CD14-positive monocyte (primary cell): ENCODE results near the gene ERLEC1. TPM values are rescaled to one million over a fixed set of nuclear protein-coding genes. Genes with fewer than 3 reads are reported as not detected.

Experiments used
- DNase-seq, 3 donors: peaks; one replicate each; pipeline ENCODE4 v3.0.0-alpha.2; 2011 to 2022
- H2AFZ ChIP-seq: 2 replicates; pipeline ENCODE4 v1.6.0; 2012; ENCODE audit warnings: mild to moderate bottlenecking, low read depth, low read length, inconsistent platforms; ENCODE audit not compliant: insufficient read depth, poor library complexity, severe bottlenecking
- H3K27ac ChIP-seq, 2 donors: 1 replicate in 1 of 2; 2 replicates in 1 of 2; pipeline ENCODE4 v1.5.1; 2012 to 2013; ENCODE audit warnings: low read length in 2 of 2, control low read depth in 1 of 2, inconsistent platforms in 1 of 2, low read depth in 1 of 2, mild to moderate bottlenecking in 1 of 2
- H3K27me3 ChIP-seq, 2 donors: one replicate each; pipeline versions ENCODE4 v1.6.0 to v1.6.1; 2011 to 2013; ENCODE audit warnings: low read length in 2 of 2; ENCODE audit not compliant: control insufficient read depth in 2 of 2, insufficient read depth in 2 of 2
- H3K36me3 ChIP-seq, 2 donors: replicated peaks in 1 of 2; 1 replicate in 1 of 2; 2 replicates in 1 of 2; pipeline versions ENCODE4 v1.5.1 to v1.6.1; 2012 to 2013; ENCODE audit warnings: low read length in 2 of 2, control low read depth in 1 of 2, inconsistent platforms in 1 of 2, mild to moderate bottlenecking in 1 of 2; ENCODE audit not compliant: insufficient read depth in 2 of 2, control insufficient read depth in 1 of 2
- H3K4me1 ChIP-seq, 2 donors: 1 replicate in 1 of 2; 2 replicates in 1 of 2; pipeline versions ENCODE4 v1.5.1 to v1.6.1; 2012 to 2013; ENCODE audit warnings: low read length in 2 of 2, control low read depth in 1 of 2, inconsistent platforms in 1 of 2, mild to moderate bottlenecking in 1 of 2, moderate library complexity in 1 of 2; ENCODE audit not compliant: insufficient read depth in 2 of 2, control insufficient read depth in 1 of 2
- H3K4me2 ChIP-seq: replicated peaks from 2 replicates; pipeline ENCODE3; 2012; ENCODE audit warnings: low read length, moderate library complexity, mild to moderate bottlenecking; ENCODE audit not compliant: poor library complexity, severe bottlenecking; ENCODE audit errors: extremely low read depth
- H3K4me3 ChIP-seq, 3 experiments: fragments of 200-600 bp in 1 of 3; sonication (generic) in 1 of 3; replicated peaks in 1 of 3; 1 replicate in 2 of 3; 2 replicates in 1 of 3; pipeline ENCODE4 v1.5.1; 2011 to 2013; ENCODE audit warnings: low read length in 3 of 3, mild to moderate bottlenecking in 3 of 3, control low read depth in 2 of 3, low read depth in 2 of 3, inconsistent platforms in 1 of 3, moderate library complexity in 1 of 3
- H3K79me2 ChIP-seq: 2 replicates; pipeline ENCODE4 v1.6.0; 2012; ENCODE audit warnings: mild to moderate bottlenecking, control low read depth, inconsistent platforms, low read length, moderate library complexity; ENCODE audit not compliant: insufficient read depth
- H3K9ac ChIP-seq: 2 replicates; pipeline ENCODE4 v1.6.0; 2017; ENCODE audit warnings: low read length, mild to moderate bottlenecking; ENCODE audit not compliant: insufficient read depth, poor library complexity, severe bottlenecking
- H3K9me3 ChIP-seq, 2 donors: replicated peaks in 1 of 2; 1 replicate in 1 of 2; 2 replicates in 1 of 2; pipeline versions ENCODE4 v1.5.1 to v1.6.1; 2012 to 2013; ENCODE audit warnings: low read length in 2 of 2, control low read depth in 1 of 2; ENCODE audit not compliant: control insufficient read depth in 1 of 2, insufficient read depth in 1 of 2
- H4K20me1 ChIP-seq: 2 replicates; pipeline ENCODE4 v1.6.0; 2012; ENCODE audit warnings: mild to moderate bottlenecking, low read length, control low read depth, moderate library complexity; ENCODE audit not compliant: insufficient read depth
- H3K27ac Mint-ChIP-seq, 7 donors: one replicate each; pipeline ENCODE4 v1.8.0; 2020; ENCODE audit warnings: mild to moderate bottlenecking in 7 of 7, mixed read lengths in 7 of 7, moderate library complexity in 6 of 7, inconsistent platforms in 2 of 7
- H3K27me3 Mint-ChIP-seq, 3 donors: one replicate each; pipeline ENCODE4 v1.8.0; 2021 to 2022; ENCODE audit warnings: low read depth in 3 of 3, mild to moderate bottlenecking in 3 of 3, mixed read lengths in 3 of 3, moderate library complexity in 3 of 3, inconsistent platforms in 1 of 3
- H3K36me3 Mint-ChIP-seq, 2 donors: one replicate each; pipeline ENCODE4 v1.8.0; 2020; ENCODE audit warnings: mixed read lengths in 2 of 2, inconsistent platforms in 1 of 2, mild to moderate bottlenecking in 1 of 2
- H3K4me1 Mint-ChIP-seq: one replicate; pipeline ENCODE4 v1.8.0; 2020; ENCODE audit warnings: mild to moderate bottlenecking, mixed read lengths
- H3K4me3 Mint-ChIP-seq, 2 donors: one replicate each; pipeline ENCODE4 v1.8.0; 2020; ENCODE audit warnings: mild to moderate bottlenecking in 2 of 2, mixed read lengths in 2 of 2, moderate library complexity in 1 of 2
- H3K9me3 Mint-ChIP-seq, 7 donors: one replicate each; pipeline ENCODE4 v1.8.0; 2020 to 2022; ENCODE audit warnings: mixed read lengths in 7 of 7, mild to moderate bottlenecking in 6 of 7, moderate library complexity in 6 of 7, inconsistent platforms in 2 of 7
- WGBS: methylation state at CpG from one replicate; pipeline ENCODE4 v1.1.5; 2013; ENCODE audit warnings: missing lambda C conversion rate; ENCODE audit not compliant: insufficient coverage; 5-methylcytosine and 5-hydroxymethylcytosine counted together
- intact Hi-C, 2 donors: fragments of 100-400 bp; cut with micrococcal nuclease; formaldehyde crosslinking; loops; one replicate each; pipeline versions ENCODE4 v1.15.0 to v1.15.1; 2023
- polyA plus RNA-seq, 3 donors: library from polyadenylated mRNA; depleted of rRNA in 1 of 3; unstranded in 2 of 3; stranded (reverse) in 1 of 3; fragments of 300-500 nt in 2 of 3; fragments of >200 nt in 1 of 3; fragmentation: Illumina TruSeq in 2 of 3; gene quantifications; 1 replicate in 2 of 3; 2 replicates in 1 of 3; pipeline ENCODE4 v1.2.3, GENCODE V29; 2012 to 2021
- TF ChIP-seq, protein P1 (sequence below): fragments of 200-600 bp; IDR thresholded peaks from one replicate; pipeline ENCODE4 v1.8.0; 2022; ENCODE audit warnings: antibody characterized with exemption, mild to moderate bottlenecking

ERLEC1 gene
- polyA plus RNA-seq, 3 donors = 11.4 to 23.8 (median 23.7) TPM

DNA sequence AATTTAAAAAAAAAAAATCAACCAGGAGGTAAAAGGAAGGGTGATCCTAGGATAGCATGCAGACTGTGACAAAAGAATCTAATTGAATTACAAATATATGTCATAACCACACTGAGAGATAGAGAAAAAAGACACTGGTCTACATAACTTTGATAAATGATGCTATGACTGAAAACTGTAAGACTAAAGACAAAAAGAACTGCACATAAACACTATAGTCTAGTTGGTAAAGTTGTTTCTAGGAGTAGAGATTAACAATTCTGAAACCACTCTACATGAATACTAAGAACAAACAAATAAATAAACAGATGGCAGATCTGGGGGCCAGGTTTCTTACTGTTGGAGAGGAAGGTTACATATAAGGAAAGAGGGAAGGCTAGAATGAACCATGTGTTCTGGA, 33.8 kb upstream of the ERLEC1 start:
- no peak overlapping the region for H3K9ac ChIP-seq
- Mint-ChIP-seq H3K27ac (peak overlapping the region in 2 of 7 donors; percentile 25 to 26), H3K36me3 (peaks cover 36 to 49% of the 10 kb centered on the region in 2 donors), H3K4me1 (no peaks in the 10 kb centered on the region), H3K9me3 (no peaks in the 10 kb centered on the region), H3K27me3 (no peaks in the 10 kb centered on the region), H3K4me3 (no peak overlapping the region)
- H4K20me1 ChIP-seq = no peaks in the 10 kb centered on the region
- no peak overlapping the region for H3K4me2 ChIP-seq
- intact Hi-C loops = no loop called here
- H3K9me3 ChIP-seq = no peaks in the 10 kb centered on the region
- peaks cover 14 to 38% of the 10 kb centered on the region in 2 donors for H3K36me3 ChIP-seq
- no peak overlapping the region for H3K4me3 ChIP-seq
- DNase-seq = no peak
- TF ChIP-seq, protein P1, sequence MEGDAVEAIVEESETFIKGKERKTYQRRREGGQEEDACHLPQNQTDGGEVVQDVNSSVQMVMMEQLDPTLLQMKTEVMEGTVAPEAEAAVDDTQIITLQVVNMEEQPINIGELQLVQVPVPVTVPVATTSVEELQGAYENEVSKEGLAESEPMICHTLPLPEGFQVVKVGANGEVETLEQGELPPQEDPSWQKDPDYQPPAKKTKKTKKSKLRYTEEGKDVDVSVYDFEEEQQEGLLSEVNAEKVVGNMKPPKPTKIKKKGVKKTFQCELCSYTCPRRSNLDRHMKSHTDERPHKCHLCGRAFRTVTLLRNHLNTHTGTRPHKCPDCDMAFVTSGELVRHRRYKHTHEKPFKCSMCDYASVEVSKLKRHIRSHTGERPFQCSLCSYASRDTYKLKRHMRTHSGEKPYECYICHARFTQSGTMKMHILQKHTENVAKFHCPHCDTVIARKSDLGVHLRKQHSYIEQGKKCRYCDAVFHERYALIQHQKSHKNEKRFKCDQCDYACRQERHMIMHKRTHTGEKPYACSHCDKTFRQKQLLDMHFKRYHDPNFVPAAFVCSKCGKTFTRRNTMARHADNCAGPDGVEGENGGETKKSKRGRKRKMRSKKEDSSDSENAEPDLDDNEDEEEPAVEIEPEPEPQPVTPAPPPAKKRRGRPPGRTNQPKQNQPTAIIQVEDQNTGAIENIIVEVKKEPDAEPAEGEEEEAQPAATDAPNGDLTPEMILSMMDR = no peak
- H3K4me1 ChIP-seq = no peaks in the 10 kb centered on the region
- no peaks in the 10 kb centered on the region for H3K79me2 ChIP-seq
- no peak overlapping the region for H2AFZ ChIP-seq
- no peaks in the 10 kb centered on the region for H3K27me3 ChIP-seq
- no peak overlapping the region for H3K27ac ChIP-seq

DNA sequence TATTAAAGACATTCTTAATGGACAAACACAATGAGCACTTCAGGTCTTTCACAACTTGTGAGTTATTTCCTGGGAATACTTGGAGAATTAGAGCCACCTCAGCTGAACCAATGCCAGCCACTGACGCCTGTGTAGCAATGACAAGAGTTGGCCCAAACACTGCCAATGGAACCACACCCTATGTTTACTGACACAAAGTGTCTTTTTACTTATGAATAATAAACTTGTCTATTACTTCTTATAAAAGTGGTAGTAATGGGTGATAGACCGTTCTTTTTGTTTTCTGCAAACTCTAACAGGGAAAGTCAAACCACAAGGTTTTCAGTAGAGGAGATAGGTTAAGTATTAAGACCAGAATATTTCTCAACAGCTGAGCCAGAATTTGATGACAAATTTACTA, 31.7 kb upstream of the ERLEC1 start:
- TF ChIP-seq, protein P1 = no peak
- no peaks in the 10 kb centered on the region for H3K27me3 ChIP-seq

More for the DNA sequence above, 31.7 kb upstream of the ERLEC1 start:
- Mint-ChIP-seq H3K27me3 (no peaks in the 10 kb centered on the region), H3K27ac (no peak overlapping the region), H3K4me1 (no peaks in the 10 kb centered on the region), H3K9me3 (no peaks in the 10 kb centered on the region), H3K4me3 (no peak overlapping the region), H3K36me3 (peaks cover 27 to 40% of the 10 kb centered on the region in 2 donors)
- H3K4me1 ChIP-seq = no peaks in the 10 kb centered on the region
- H2AFZ ChIP-seq = no peak overlapping the region
- H3K36me3 ChIP-seq = peaks cover 10 to 37% of the 10 kb centered on the region in 2 donors
- H3K4me2 ChIP-seq = no peak overlapping the region
- no peak overlapping the region for H3K4me3 ChIP-seq
- intact Hi-C loops = no loop called here
- H3K9ac ChIP-seq = no peak overlapping the region
- H3K9me3 ChIP-seq = no peaks in the 10 kb centered on the region
- H3K79me2 ChIP-seq = no peaks in the 10 kb centered on the region
- H4K20me1 ChIP-seq = no peaks in the 10 kb centered on the region
- H3K27ac ChIP-seq = no peak overlapping the region
- no CpG with 5 or more reads among the region's 2 CpGs for WGBS
- DNase-seq = no peak
